Activated CD4-positive, alpha-beta T cell treated with anti-CD3 and anti-CD28 coated beads, Interleukin-2, amount 50 U/mL, for 48 hours (primary cell): ENCODE measurements around the gene CFAP70.
A peak's percentile ranks its signal among the peaks of the same experiment; 100 is the strongest.

Experiments
- DNase-seq, 2 experiments: peaks; one replicate each; pipeline ENCODE4 v3.0.0-alpha.2; 2020

CFAP70 gene

DNA sequence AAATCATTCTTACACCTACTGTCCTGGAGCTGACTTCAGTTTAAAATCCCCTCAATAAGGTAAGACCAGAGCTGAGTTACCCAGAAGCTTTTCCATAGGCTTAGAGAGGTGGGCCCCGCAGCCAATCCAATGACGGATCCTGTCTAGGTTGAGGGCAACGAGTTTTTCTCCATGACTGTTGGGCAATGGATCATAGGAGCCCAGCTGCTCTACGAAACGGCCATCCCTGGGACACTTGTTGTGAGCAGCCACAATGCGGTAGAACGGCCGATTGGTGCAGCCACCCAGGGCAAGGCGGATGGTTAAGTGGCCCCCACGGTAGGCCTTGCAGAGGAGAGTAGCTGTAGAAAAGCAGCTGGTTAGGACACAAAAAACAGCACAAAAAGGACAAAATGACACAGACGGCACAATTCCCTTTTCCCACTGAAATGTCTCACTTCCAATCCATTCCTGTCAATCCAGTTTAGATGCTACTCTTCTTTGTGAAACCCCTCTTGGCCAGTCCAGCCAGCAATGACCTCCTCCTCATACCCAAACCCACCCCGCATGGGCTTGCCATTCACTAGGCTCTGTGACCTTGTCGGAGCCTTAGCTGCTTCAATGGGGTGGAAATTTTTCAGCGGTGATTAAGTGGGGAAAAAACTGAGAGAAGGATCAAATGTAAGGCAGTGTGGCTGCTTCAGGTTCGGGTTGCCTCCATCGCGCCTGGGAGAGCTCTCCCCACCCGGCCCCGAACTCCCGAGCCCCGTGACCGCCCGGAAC, 106.8 kb downstream of the CFAP70 start:
- peak in 1 of 2 experiments; percentile 13 for DNase-seq

DNA sequence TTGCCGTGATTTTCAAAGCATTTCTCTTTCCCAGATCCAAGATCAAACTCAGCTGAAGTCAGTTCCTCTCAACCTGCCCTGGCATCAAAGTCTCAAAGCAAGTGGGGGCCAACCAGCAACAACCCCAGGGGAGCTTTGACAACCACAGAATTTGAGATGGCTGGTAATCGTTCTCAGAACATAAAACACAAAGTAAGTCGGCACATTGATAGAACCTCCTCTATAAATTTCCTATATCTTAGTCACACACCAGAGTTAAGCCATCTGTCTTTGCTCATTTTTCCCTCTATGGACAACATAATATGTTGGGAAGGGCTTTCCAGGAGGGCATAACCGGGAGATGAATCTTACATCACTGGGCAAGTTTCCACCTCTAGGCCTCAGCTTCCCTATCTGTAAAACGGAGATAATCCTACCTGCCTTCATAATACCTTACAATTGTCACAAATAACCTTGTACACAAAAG, 110.4 kb downstream of the CFAP70 start:
- no peak for DNase-seq

- no peak for DNase-seq
These were observed 111.0 kb downstream of the CFAP70 start for GRCh38 chr10:73247509-73248258.

DNA sequence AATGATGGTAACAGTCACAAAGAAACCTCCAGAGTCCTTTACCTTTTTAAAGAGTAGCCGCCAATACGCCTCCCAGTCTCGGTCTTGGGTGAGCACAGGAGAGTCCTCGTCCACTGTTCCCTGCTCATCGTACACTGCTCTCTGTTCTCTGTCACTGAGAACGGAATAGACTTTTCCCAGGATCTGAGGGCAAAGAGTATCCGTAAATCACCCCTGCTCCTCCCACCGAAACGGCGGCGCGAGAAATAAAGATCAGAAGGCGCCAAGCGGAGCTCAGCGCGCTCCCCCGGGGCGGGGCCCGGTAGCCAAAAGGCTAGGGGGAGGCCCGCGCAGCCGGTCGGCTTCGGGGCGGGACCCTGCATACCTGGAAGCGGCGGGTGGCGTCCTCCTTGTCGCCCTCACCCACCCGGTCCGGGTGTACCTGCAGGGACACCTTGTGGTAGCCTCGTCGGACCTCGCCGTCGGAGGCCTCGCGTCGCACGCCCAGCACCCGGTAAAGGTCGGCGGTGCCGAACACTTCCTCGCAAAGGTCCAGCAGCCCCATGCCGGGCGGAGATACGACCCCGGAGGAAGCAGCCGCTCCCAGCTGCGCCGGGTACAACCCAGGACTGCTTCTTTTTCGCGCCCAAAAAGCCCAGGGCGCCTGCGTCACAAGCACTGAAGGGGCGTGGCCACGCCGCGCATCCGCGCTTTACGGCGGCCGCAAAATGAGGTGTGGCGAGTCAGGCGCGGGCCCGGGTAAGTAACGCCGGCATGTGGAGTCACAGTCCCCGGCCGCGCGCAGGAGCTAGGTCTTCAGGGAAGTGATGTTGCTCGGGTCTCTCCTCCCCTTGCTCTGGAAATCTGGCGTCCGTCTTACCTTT, 111.8 kb downstream of the CFAP70 start, which contains the start of gene DNAJC9:
Gene DNAJC9, minus strand, starts transcription at position 610 of the 863 bp plus-strand sequence. Its CDS starts 66 bp downstream, at position 544.
- DNase-seq, result peak; percentile 98

DNA sequence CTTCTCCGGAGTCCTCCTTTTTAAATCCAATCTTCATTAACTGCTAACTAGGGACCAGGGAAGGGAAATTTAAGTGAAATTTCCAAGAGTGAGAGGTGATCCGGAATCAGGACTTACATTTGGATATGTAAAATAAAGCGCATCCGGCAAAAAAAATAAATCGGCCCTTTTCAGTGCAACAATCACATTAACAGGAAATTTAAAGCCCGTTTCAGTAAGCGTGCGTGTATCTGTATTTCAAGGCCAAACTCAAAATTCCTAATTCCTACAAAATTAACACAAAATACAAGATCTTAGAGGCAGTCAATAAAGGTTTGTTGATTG, 112.4 kb downstream of the CFAP70 start:
- DNase-seq, result no peak

GRCh38 chr10:73244866-73245477, 113.7 kb downstream of the CFAP70 start:
- DNase-seq, result no peak

GRCh38 chr10:73239908-73240307, 118.8 kb downstream of the CFAP70 start:
- DNase-seq, result no peak

DNA sequence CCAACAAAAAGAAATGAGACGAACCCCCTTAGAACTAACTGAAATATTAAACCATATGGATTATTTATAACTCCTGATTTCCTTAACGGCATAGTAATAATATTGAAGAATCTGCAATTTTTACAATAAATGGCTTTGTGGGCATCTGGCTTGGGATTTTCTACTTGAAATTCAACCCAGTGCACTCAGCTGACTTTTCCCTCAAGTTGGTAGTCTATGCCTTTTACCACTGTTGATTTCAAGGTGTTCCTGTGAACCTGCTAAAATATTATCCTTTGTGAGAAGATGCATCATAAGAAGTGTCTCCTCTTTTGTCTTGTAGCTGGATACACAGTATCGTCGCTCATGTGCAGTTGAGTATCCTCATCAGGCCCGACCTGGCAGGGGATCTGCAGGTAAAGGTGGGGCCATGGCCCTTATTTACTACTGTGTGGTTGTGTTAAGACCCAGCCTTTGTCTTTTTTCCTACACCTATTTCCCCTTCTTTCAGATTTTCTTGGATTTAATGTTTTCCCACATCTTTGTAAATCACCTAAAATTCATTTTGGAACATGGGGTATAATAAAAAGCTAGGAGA, 119.6 kb downstream of the CFAP70 start:
- DNase-seq, result no peak

DNA sequence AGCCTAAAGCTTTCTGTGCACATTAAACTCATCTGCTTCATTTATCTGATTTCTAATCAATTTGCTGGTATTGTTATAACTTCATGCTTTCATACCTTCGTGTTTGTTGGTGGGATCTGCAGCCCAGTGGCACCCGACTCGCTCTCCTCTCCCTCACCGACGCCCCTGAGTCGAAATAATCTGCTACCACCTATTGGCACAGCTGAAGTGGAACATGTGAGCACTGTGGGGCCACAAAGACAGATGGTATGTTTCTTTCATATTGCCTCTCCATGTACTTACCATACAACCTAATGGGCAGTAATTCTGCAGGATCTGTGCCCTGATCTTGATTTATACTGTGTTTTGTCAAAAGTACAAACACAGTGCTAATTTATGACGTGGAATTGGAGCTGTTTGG, 124.0 kb downstream of the CFAP70 start:
- DNase-seq, result no peak

GRCh38 chr10:73233883-73234282, 124.8 kb downstream of the CFAP70 start:
- no peak for DNase-seq

DNA sequence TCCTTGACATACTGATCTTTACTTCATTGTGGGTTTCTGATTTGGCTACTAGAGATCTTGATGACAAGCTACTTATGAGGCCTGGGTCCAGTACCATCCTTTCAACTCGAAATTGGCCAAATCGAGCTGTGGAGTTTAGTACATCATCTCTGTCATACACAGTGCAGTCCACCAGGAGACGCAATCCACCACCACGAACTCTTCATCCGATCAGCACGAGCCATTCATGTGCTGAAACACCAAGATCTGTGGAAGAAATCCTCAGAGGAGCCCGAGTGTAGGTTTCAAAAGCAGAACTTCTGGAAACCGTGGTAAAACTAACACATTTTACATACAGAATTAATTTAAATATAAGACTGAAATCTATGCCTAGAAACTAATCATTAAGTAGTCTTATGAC, 125.8 kb downstream of the CFAP70 start:
- DNase-seq, result no peak

DNA sequence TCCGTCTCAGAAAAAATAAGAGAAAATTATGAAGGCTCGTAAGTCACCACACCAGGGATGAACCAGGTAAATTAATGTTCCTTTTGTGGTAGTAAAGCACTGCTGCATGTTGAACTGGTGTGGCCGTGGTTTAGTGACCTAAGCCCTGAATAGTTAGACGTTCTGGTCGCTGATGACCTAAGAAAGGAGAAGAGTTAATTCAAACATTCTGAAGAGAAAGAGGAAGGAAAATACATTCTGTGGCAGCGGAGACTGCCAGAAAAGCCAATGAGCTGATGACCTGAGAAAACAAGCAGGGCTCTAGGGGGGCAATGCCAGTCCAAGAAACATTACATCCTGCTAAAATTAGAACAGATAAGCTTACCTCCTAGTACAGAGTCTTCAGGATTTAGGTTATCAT, 129.1 kb downstream of the CFAP70 start:
- no peak for DNase-seq

GRCh38 chr10:73228247-73228646, 130.4 kb downstream of the CFAP70 start:
- no peak for DNase-seq

DNA sequence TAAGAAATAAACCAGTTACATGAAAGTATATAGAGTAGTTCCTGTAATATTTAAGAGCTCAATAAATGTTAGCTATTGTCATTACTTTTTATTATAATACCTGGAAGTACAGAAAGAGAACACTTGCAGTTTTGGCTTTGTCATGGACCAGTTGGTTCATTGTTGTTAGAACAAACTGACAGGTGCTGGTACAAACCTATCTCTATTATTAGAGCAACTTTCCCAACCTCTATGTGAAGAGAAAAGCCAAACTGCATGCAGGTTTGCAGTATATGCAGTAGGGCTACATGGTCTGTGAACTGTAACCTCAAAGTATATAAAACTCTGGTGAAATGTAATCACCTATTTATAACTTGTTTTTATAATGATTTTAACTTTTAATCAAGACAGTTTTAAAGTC, 132.0 kb downstream of the CFAP70 start:
- DNase-seq, result no peak

DNA sequence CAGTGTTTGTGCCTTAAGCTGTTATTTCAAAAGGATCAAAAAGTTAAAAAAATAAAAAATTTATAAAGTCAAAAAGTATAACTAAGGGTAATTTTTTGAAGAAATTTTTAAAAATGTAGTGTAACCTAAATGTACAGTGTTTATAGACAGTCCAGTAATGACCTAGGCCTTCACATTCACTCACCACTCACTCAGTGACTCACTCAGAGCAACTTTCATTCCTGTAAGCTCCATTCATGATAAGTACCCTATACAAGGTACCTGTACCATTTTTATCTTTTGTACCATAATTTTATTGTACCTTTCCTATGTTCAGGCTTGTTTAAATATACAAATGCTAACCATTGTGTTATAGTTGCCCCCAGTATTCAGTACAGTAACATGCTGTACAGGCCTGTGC, 133.1 kb downstream of the CFAP70 start:
- DNase-seq, result no peak

GRCh38 chr10:73220989-73221388, 137.7 kb downstream of the CFAP70 start:
- DNase-seq, result no peak

DNA sequence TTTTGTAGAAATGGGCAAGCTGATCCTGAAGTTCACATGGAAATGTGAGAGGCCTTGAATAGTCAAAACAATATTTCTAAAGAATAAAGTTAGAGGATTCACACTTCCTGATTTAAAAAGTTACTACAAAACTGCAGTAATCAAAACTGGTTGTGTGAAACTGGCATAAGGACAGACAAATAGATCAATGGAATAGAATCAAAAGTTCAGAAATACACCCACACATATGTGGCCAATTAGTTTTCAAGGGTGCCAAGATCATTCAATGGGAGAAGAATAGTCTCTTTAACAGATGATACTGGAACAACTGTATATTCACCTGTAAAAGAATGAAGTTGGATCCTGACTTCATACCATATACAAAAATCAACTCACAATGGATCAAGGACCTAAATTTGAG, 139.3 kb downstream of the CFAP70 start:
- no peak for DNase-seq

- DNase-seq, result no peak
These were observed 140.1 kb downstream of the CFAP70 start for GRCh38 chr10:73218431-73219191.

- no peak for DNase-seq
These were observed 141.0 kb downstream of the CFAP70 start for GRCh38 chr10:73217628-73218027.

- DNase-seq, result no peak
These were observed 142.9 kb downstream of the CFAP70 start for GRCh38 chr10:73215749-73216148.

- no peak for DNase-seq
These were observed 147.4 kb downstream of the CFAP70 start for GRCh38 chr10:73211106-73211811.
